DOHH2 (cell line): ENCODE measurements around the gene SLC15A2.

Experiments used
- EZH2phosphoT487 ChIP-seq: fragments of 200-600 bp; sonication (generic); IDR thresholded peaks from 2 replicates; pipeline ENCODE4 v1.6.1; 2017; ENCODE audit warnings: borderline replicate concordance, mild to moderate bottlenecking, antibody characterized with exemption, low read length, moderate library complexity, mixed read lengths
- TF ChIP-seq, protein P1 (sequence below): fragments of 200-600 bp; sonication (generic); IDR thresholded peaks from one replicate; pipeline ENCODE4 v1.5.1; 2014; ENCODE audit warnings: antibody characterized with exemption, mild to moderate bottlenecking, low read depth, low read length; ENCODE audit not compliant: poor library complexity, severe bottlenecking

DNA sequence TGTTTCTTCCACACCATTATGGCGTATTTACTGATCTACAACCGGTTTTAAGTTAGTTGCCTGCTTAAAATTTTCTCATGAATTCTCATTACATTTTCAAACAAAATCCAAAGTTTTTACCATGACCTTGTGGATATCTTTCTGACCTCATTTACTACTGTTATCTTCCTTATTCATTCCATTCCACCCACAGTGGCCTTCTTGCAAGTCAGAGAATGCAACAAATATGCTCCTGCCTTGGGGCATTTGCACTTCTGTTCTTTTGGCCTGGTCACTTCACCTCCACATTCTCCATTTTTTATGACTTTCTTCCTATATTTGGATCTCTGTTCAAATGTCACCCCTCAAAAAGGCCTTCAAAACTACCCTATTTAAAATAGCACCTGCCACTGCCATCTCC lies 8.8 kb upstream of the SLC15A2 start:
- TF ChIP-seq, protein P1, sequence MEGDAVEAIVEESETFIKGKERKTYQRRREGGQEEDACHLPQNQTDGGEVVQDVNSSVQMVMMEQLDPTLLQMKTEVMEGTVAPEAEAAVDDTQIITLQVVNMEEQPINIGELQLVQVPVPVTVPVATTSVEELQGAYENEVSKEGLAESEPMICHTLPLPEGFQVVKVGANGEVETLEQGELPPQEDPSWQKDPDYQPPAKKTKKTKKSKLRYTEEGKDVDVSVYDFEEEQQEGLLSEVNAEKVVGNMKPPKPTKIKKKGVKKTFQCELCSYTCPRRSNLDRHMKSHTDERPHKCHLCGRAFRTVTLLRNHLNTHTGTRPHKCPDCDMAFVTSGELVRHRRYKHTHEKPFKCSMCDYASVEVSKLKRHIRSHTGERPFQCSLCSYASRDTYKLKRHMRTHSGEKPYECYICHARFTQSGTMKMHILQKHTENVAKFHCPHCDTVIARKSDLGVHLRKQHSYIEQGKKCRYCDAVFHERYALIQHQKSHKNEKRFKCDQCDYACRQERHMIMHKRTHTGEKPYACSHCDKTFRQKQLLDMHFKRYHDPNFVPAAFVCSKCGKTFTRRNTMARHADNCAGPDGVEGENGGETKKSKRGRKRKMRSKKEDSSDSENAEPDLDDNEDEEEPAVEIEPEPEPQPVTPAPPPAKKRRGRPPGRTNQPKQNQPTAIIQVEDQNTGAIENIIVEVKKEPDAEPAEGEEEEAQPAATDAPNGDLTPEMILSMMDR, result no peak
- TF ChIP-seq EZH2phosphoT487, result no peak
